IPS-18c (cell line): ENCODE data around the gene GALNTL6.

Experiments used
- H3K4me3 ChIP-seq: 2 replicates; pipeline ENCODE4 v1.7.0; 2013; ENCODE audit warnings: low read depth, mild to moderate bottlenecking, low read length, moderate library complexity; ENCODE audit not compliant: insufficient read depth
- H3K9me3 ChIP-seq: one replicate; pipeline ENCODE4 v1.6.1; 2013; ENCODE audit warnings: mild to moderate bottlenecking, low read length, moderate library complexity; ENCODE audit not compliant: control insufficient read depth, insufficient read depth

Gene GALNTL6

DNA sequence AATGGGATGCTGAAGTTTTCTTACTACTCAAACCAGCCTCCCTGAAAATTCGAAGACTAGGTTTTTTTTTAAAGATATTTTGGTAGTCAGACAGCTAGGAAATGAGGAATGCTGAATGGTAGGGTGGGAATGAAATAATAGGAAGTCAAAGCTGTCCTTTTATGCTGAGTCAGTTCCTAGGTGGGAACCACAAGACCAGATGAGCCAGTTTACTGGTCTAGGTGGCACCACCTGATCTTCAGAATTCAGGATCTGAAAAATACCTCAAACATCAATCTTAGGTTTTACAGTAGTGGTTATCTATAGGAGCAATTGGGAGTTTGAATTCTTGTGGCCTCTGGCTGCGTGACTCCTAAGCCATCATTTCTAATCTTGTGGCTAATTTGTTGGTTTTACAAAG lies 1172.3 kb downstream of the GALNTL6 start:
- H3K4me3 ChIP-seq, result no peak overlapping the region
- H3K9me3 ChIP-seq, result no peaks in the 10 kb centered on the region

DNA sequence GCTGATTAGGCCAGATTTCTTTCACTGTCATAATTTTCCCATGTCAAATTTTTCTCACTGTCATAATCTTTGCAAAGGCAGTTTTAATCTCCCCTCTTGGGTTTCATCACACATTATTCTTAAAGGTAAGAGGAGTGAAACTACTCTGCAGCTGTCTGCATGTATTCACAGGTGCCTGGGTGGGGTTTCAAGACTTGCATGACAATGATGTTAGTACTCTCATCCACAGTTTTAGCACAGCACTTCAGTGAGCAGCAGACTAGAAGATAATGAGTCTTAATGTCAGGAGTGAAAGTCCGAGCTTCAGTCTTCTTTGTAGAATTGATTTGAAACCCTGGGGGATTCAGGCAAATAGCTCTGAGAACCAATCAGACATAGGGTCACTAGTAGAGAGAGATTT lies 1172.9 kb downstream of the GALNTL6 start:
- Histone ChIP-seq H3K4me3 (no peak overlapping the region), H3K9me3 (no peaks in the 10 kb centered on the region)

DNA sequence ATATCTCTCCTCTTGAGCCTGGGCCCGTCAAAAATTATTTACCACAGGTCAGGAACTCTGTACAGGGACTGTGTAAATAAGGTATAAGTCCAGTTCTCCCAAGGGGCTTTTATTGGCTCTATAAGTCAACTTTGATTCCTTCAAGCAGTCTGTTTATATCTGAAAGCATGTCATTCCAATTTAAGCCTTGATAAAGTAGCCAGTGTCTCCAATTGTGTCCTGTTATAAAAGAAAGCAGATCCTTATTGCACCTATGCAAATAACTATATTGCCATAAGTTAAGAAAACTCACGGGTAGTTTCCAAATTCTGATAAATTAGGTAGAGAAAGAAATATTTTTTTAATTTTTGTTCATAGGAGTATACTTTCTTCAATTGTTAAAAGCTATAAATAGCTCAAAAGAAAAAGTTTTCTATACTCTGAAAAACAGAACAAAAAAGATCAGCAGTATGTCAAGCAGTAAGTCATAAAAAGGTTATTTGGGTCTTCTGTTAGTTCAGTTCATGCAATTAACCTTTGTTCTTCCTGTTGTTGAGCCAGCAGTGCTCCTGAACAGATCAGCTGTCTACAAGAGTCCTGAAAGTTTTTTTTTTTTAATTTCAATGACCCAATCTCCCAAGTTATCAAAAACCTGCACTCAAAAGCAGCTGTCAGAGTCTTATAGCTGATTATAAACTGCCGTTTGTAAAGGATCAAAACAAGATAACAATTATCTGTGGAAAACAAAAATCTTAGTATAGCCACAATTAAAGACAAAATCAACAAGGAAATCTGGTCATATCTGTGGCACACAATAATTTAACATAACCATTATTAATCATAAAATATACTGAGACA lies 1177.0 kb downstream of the GALNTL6 start:
- H3K9me3 ChIP-seq, result no peaks in the 10 kb centered on the region
- H3K4me3 ChIP-seq, result no peak overlapping the region

DNA sequence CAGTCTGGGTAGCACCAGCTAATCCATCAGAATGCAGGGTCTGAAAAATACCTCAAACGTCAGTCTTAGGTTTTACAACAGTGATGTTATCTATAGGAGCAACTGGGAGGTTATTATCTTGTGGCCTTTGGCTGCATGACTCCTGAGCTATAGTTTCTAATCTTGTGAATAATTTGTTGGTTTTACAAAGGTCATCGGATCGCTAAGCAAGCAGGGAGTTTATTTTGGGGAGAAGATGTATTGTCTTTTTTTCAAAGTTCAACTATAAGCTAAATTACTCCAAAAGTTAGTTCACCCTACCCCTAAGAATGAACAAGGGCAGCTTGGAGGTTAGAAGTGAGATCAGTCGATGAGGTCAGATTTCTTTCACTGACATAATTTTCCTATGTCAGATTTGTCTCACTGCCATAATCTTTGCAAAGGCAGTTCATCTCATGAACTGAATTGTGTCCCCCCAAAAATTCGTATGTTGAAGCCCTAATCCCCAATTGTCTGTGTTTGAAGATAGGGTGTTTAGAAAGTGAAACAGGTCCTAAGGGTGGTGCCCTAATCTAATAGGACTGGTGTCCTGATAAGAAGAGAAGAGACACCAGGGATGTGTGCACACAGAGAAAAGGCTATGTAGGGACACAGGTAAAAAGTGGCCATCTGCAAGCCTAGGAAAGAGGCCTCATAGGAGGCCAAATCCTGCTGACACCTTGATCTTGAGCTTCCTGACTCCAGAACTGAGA lies 1179.6 kb downstream of the GALNTL6 start:
- H3K9me3 ChIP-seq, result no peaks in the 10 kb centered on the region
- H3K4me3 ChIP-seq, result no peak overlapping the region

DNA sequence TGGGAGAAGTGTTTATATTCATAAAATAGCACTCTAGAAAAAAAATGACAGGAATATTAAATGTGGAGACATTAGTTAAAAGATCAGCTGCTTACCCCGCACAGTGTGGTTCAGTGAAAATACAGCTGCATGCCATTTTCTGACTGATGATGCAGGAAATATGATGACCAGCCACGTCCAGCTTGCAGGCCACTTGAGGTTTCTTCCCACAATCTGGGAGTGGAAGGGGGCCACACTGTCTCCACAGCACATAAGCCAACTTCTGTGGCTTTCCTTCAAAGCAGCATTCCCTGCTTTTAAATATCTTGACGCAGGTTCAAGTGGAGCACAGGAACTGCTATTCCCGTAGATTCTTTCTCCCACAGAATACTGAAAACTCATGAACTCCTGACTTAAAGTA lies 1182.0 kb downstream of the GALNTL6 start:
- H3K9me3 ChIP-seq, result no peaks in the 10 kb centered on the region
- H3K4me3 ChIP-seq, result no peak overlapping the region

DNA sequence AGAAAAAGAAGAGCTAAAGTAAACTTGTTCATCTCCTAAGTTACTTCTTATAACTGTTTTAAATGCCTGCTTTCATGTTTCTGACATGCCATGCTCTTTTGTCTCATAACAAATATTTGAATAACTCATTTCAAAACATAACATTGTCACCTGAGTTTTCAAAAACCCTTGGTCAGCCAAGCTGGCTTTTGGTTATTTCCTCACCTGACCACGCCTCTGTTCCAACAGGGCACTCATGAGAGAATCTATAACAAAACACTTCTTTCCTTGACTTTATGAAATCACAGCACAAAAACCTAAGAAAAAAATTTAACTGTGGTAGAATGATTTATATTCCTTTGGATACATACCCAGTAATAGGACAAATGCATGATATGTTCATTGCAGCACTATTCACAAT lies 1182.5 kb downstream of the GALNTL6 start:
- no peak overlapping the region for H3K4me3 ChIP-seq
- H3K9me3 ChIP-seq, result no peaks in the 10 kb centered on the region

DNA sequence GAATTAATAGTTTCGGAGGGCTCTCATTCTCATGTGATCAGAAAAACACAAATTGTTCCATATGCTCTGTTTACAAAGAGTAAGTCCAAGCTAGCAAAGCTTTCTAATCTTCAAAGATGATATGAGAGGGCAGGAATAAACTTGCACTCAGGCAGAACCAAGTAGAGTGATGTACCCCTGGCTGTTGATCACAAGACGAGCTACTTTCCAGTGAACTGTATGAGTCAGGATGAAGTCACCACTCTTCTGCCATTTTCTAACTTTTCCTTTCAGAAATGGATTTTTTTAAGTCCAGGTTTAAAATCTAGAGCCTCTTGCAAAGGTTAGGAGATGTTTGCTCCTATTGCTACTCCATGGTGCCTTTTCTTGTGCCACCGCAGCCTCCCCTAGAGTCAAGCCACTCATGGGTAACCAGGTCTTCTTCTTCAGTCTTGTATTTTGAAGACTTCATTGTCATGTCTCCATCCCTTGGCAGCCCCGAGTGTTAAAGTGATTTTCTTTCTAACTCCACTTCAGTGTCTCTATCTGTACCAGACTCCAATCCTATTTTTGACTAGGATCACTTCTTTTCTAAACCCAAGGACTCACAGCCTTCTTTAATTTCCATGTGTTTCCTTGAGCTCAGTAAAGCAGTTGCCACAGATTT lies 1183.5 kb downstream of the GALNTL6 start:
- Histone ChIP-seq H3K9me3 (no peaks in the 10 kb centered on the region), H3K4me3 (no peak overlapping the region)

DNA sequence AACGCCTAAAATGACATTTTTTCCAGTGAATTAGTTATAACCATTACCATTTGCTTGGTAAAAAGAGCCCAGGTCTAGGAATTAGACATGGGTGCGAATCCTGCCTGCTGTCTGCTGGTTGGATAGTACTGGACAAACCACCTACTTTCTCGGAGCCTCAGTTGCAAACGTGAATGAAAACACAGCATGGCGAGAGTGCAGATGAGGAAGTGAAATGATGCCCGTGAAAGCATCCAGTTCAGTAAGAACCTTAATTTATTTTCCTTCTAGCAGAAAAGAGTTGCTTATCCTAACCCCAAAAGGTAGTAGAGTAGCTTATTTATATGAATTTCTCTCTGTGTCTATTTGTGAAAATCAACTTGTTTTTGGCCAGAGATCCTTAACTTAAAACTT lies 1184.0 kb downstream of the GALNTL6 start:
- H3K9me3 ChIP-seq, result no peaks in the 10 kb centered on the region
- no peak overlapping the region for H3K4me3 ChIP-seq

DNA sequence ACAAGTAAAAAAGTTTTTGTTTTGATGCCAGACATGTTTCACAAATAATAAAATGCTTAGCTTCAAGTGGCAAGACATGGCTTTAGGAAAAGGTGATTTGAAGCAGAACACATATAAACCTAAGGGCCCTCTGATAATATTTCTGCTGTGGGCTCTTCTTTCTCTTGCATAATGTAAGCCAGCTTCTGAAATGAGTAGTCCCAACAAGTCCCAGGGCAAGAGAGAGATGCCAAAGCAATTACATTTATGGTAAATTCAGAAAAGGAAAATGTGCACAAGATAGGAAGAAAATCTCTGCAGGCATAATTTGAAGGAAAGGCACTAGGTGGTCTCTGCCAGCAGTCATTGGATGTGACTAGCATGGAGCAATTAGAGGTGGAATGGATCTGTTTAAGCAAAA lies 1184.7 kb downstream of the GALNTL6 start:
- Histone ChIP-seq H3K9me3 (no peaks in the 10 kb centered on the region), H3K4me3 (no peak overlapping the region)

DNA sequence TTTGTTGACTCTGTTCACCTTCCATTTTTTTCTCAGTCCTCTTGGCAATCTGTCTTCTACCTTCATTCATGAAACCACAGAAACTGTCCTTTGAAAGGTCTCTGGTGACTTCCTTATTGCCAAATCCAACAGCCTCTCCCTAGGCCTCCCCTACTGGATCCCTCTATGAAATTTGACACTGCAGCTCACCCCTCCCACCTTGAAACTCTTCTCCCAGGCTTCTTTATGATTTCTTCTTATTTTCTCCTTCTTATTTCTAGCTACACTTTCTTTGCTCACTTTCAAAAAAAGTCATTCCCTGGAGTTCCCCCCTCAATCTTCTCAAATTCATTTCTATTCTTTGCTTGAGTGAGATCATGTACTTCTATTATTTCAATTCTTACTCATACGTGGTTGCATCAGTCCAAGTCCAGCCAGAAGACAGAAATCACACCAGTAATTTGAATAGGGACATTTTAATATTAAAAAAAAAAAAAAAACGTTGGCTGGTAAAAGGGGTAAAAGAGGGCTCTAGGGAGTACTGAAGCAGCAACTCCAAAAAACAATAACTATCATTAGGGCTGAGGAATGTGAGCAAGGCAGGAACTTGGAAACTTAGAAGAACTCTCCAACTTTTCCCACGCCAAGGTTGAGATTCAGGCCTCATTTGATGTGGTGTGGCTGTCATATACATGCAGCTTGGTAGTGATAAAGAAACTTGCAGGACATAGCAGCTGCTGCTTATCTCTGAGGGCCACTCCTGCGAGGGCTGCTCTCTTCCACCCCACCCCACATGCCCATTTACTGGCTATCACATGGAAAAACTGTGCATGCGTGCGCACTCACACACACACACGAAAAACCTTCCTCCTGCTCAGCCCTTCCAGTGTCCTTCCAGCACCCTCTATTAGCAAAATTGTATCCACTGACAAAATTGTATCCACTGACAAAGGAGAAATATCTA lies 1185.6 kb downstream of the GALNTL6 start:
- Histone ChIP-seq H3K9me3 (no peaks in the 10 kb centered on the region), H3K4me3 (no peak overlapping the region)

DNA sequence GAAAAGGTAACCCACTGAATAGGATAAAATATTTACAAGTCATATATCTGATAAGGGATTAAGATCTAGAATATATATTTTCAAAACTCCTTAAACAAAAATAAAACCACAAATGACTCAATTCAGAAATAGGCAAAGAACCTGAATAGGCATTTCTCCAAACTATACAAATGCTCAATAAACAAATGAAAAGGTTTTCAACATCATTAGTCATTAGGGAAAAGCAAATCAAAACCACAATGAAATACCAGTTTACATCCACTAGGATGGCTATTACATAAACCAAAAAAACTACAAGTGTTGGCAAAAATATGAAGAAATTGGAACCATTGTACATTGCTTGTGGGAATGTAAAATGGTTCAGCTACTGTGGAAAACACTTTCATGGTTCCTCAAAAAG lies 1188.4 kb downstream of the GALNTL6 start:
- H3K9me3 ChIP-seq, result no peaks in the 10 kb centered on the region

DNA sequence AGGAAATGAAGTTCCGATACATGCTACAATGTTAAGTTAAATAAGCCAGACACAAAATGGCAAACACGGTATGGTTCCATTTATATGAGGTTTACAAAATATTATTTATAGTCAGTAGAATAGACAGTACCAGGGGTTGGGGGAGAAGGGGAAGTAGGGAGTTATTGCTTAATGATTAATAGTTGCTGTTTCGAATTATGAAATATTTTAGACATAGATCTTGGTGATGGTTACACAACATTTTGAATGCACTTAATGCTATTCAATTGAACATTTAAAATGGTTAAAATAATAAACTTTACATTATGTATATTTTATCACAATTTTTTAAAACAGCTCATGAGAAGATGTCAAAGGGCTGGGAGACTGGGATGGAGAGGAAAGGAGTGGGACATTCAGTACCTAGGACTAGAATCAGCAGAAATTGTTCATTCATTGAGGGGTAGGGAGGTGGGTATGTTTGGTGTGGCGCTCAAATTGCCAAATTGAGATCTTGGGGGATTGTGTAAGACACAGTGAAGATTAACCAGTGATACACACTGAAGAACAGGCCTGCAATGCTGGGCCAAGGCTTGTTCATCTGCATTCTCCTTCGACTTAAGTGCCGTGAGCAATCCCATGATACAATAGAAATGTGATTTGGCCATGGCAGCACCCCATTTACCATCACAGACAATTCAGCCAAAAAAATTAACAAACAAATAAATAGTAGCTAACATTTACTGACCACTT lies 1189.8 kb downstream of the GALNTL6 start:
- Histone ChIP-seq H3K9me3 (no peaks in the 10 kb centered on the region), H3K4me3 (no peak overlapping the region)

More for the DNA sequence above, 1188.4 kb downstream of the GALNTL6 start:
- H3K4me3 ChIP-seq, result no peak overlapping the region

DNA sequence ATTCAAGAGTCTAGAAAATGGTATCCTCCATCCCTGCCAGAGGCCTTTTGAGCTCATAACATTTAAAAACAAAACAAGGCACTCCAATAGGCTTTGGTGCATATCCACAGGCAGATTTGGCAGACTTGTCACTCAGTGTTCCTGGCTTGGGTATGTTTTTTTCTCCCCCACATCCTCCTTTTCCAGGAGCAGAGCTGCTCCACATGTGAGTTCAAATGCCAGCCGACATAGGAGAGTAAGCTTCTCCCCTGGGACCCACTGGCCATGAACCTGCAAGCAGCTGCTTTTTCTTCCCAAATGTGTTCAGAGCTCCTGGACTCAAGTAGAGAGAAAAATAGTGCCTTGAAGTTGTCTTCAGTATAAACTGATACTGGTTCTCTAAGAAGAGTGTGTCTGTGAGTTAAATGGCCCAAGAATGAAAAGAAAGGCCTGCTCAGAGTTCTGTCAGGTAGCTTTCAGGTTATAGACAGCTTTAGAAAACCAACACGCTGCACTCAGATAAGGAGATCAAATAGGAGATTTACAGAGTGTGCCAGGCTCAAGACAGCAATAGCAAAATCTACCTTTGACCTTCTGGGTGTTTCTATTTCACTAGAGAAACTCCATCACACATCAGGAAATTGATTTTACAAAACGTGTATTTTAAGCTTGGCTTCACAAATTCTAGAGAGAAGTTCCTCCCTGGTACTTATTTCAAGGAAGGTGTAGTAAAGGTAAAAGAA lies 1192.9 kb downstream of the GALNTL6 start:
- H3K9me3 ChIP-seq, result no peaks in the 10 kb centered on the region
- H3K4me3 ChIP-seq, result no peak overlapping the region

DNA sequence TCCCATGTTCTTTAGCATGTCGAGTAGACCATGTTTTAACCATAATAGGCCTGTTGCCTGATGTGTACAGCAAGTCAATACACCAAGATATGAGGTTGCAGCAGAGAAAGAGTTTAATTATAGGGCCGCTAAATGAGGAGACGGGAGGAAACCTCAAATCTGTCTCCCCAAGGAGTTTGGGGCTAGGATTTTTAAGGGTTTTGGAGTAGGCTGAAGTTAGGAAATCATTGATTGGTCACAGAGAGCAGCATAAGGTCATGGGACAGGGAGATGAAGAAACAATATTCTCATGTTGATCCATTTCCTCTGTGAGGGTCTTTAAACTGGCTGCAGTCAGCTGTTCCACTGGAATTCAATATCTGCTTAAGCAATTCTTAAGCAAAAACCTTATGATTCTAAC lies 1195.2 kb downstream of the GALNTL6 start:
- no peaks in the 10 kb centered on the region for H3K9me3 ChIP-seq

DNA sequence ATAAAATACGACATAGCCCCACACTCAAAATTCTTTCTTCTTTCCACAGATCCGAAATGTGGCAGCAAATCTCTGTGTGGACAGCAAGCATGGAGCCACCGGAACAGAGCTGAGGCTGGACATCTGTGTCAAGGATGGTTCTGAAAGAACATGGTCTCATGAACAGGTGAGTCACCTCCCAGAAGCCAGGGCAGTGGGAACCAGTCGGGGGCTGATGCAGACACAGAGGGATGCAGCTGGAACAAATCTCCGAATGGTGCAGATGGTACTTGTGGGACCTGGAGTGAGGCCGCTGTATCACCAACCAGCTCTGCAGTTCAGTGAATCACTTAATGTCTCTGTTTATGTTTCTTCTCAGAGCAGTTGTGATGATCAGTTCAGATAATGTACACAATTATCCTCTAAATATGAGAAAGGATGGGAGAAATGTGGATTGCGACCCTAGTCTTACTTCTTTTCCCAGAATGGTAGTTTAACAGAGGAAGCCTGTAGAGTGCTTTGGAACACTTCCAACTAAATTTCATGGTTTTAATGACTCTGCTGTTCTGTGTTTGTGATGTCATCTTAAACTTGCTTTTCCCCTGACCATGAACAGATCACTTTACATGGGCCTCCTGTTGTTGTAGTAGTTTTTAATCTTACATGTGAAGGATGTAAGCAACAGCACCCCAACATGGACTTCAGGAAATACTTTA lies 1196.1 kb downstream of the GALNTL6 start:
- Histone ChIP-seq H3K4me3 (no peak overlapping the region), H3K9me3 (no peaks in the 10 kb centered on the region)

More for the DNA sequence above, 1195.2 kb downstream of the GALNTL6 start:
- H3K4me3 ChIP-seq, result no peak overlapping the region
